ENCODE data around the gene SERPINI1.

Gene SERPINI1

GRCh38 chr3:167735233-167736138, at the start of gene SERPINI1:
TSS of gene SERPINI1 (plus strand) at chr3:167735721. CDS start at chr3:167789129, 53,408 bp downstream.
- peak; percentile 81 for DNase-seq

DNA sequence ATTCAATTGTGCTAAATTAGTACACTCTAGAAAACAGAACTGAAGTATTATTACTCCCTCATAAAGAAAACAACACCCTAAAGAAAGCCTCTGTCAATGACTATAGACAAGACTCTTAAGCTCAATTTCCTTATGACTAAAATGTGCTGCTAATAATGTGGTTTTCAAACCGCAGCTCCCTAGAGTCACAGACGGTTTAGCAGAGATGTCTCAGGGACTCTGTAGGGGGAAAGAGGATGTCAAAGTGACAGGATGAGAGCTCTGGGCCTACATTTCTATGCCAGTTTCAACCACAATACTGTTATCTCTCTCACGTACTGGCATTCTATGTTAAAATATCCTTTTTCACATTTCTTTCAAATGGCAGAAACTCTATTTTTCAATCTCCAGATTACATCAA, 44.2 kb upstream of the SERPINI1 start:
- no peak for DNase-seq

- no peak for DNase-seq
Measured at GRCh38 chr3:167694121-167694520, 41.4 kb upstream of the SERPINI1 start.

DNA sequence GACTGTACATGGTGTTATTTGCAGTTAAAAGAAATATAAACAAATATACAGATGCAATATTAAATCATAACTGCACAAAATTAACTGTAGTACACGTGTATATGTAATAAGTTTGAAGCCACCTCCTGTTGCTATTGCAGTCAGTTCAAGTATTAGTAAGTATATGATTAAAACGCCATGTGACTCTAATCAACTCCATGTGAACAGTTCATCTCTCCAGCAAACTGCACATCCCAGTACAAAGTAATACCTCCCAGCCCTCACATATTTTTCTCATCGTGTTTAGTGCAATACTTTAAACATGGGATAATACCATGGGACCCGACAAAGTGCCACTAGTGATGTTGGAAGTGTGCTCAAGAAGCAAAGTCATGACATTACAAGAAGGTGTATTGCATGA, 35.5 kb upstream of the SERPINI1 start:
- no peak for DNase-seq

DNA sequence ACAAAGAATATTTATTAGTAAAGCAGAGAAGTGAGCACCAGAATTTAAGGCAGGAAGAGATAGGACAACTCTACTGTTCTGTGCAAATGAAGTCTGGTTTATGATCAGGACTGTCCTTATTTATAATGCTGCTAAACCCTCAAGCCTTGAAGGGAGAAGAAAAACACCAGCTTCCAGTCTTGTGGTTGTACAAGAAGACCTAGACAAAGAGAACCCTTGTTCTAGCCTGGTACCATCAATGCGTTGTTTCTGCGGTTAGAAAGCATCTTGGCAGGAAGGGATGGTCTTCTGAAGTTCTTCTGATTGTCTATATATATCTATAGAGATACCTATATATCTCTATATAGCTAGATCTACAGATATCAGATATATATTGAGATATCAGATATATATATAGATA, 34.6 kb upstream of the SERPINI1 start:
- DNase-seq, result no peak

DNA sequence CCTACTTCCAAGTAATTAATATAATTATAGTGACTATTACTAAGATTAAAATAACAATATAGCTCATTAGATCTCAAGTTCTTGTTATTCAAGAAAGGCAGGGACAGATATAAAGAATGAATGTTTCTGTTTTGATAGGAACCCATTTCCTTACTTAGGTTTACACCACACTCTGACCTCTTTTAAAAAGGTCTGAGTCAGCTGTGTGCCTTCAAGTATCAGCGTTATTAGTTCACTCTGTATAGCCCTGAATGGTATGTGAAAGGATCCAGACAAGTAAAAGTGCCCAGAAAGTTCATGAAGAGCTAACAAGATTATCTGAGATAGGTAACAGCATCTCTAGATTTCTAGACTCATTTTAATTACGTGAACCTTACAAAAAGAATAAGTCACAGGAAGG, 29.7 kb upstream of the SERPINI1 start:
- DNase-seq, result no peak

DNA sequence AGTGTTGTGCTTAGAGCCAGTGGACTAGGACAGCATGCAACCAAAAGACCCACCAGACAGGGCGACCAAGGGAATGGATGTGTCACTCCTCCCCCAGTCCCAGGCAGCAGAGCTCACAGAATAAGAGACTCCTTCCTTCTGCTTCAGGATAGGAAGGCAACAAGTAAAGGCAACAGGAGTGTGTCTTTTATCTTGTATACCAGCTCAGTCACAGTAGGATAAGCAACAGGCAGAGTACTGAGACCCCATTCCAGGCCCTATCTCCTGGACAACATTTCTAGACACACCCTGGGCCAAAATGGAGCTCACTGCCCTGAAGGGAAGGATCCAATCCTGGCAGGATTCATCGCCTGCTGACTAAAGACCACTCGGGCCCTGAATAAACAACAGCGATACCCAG, 25.8 kb upstream of the SERPINI1 start:
- no peak for DNase-seq

GRCh38 chr3:167710552-167710951, 25.0 kb upstream of the SERPINI1 start:
- DNase-seq, result no peak

DNA sequence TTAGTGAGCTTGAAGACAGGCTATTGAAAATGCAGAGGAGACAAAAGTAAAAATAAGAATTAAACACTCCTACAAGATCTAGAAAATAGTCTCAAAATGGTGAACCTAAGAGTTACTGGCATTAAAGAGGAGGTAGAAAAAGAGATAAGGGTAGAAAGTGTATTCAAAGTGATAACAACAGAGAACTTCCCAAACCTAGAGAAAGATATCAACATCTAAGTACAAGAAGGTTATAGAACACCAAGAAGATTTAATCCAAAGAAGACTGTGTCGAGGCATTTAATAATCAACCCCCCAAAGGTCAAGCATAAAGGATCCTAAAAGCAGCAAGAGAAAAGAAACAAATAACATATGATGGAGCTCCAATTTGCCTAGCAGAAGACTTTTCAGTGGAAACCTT, 24.1 kb upstream of the SERPINI1 start:
- no peak for DNase-seq

- DNase-seq, result no peak
Measured at GRCh38 chr3:167712445-167712844, 23.1 kb upstream of the SERPINI1 start.

GRCh38 chr3:167714871-167715270, 20.6 kb upstream of the SERPINI1 start:
- no peak for DNase-seq

DNA sequence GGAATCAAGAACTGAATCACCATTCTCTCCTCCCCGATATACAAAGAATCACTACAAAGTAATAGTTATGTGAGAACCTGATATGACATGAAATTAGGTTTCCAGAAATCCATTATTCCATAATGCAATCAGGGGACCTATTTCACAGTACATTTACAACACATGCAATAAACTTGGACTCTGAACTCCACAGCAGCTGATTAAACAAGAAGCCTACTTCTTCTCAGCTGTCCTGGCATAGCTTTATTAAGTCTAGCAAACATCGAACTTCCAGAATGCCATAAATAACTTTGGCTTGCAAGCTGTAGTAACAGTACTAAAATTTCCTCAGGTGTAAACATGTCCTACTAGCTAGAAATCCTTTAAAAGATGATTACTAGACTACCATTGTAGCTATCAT, 18.6 kb upstream of the SERPINI1 start:
- no peak for DNase-seq

DNA sequence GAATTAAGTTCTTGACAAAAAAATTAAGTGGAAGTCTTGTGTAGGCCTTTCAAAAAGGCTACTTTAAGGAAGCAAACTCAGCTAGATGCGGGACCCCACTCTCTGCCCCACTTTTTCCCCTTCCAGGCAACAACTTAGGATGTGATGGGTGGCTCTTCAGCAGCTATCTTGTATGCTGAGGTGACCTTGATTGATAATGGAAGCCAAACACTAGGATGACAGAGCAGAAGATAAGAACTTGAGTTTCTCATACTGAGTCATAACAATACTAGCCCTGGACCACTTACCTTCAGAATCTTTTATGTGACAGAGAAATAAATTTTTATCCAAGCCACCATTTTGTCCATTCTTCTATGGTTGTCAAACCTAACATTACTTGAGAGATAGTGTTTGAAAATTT, 16.9 kb upstream of the SERPINI1 start:
- DNase-seq, result no peak

GRCh38 chr3:167723025-167723512, 12.5 kb upstream of the SERPINI1 start:
- DNase-seq, result no peak

GRCh38 chr3:167723872-167724271, 11.6 kb upstream of the SERPINI1 start:
- DNase-seq, result no peak

GRCh38 chr3:167728176-167728575, 7.3 kb upstream of the SERPINI1 start:
- DNase-seq, result no peak

- DNase-seq, result no peak
Measured at GRCh38 chr3:167728632-167729323, 6.7 kb upstream of the SERPINI1 start.

DNA sequence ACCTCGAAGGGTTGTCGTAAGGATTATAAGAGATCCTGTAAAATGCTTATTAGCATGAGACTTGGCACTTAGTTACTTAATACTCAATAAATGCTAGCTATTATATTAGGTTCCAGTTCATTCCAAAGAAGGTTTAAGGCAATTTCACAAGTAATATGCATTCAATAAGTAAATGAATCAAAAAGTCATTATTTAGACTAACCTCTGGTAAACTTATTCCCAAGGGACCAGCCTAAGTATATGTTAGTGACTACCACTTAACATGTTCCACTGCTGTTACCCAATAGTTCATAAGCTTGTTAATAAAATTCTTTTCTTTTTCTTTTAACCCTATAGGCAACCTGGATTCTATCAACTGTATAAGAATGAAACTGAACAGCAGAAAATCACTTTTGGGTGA, 5.9 kb upstream of the SERPINI1 start:
- no peak for DNase-seq

- no peak for DNase-seq
Measured at GRCh38 chr3:167731393-167731792, 4.1 kb upstream of the SERPINI1 start.

GRCh38 chr3:167732313-167733065, 3.0 kb upstream of the SERPINI1 start:
- DNase-seq, result no peak

GRCh38 chr3:167733961-167734497, 1.5 kb upstream of the SERPINI1 start:
- DNase-seq, result no peak

DNA sequence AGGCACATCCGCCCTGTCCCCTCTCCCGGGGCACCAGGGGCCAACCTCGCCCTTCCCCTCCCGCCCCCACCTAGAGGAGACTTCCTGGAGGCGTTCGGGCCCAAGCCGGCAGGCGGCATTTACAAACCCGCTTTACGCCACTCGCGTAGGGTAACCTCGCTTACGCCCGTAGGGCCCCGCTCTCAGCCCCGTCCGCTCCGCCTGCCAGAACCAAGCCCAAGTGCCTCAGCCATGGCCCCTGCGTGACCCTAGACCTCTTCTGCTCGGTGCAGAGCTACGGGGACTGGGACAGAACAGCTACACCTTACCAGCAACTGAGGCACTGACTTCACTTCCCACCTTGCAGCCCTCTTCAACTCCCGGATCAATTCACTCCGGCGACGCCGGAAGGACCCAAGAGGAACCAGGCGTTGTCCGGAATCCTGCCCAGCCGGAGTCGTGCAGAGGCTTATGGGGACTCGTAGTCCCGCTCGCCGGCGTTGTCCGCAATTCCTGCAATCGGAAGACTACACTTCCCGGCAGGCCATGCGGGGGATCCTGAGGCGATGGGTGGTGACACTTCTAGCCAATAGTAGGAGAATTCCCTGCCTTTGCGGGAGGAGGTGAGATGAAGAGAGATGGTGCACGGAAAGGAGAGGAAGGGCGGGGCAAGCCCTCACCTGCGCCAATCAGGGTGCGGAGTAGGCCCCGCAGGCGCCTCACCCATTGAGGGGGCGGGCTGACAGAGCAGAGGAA, 856 bp upstream of the SERPINI1 start, which contains the start of gene PDCD10:
PDCD10 (minus strand) TSS at position 395 of the 735 bp plus-strand sequence. CDS start 14,735 bp downstream, outside the sequence.
- DNase-seq, result peak; percentile 98

All from NCI-H1048 (cell line).